ENCODE data around the gene SLC12A5.
A peak's percentile ranks its signal among the peaks of the same experiment; 100 is the strongest.
"Not testable (repeated sequence)": the region's sequence is repeated elsewhere in the genome, so short reads cannot be mapped to it uniquely, and the experiment has no call there.

SLC12A5 gene

GRCh38 chr20:46089417-46090388 is 60.7 kb downstream of the SLC12A5 start, which contains the start of gene NCOA5:
NCOA5 (minus strand) TSS chr20:46089962; CDS start chr20:46079424, 10,538 bp downstream.
- TF ChIP-seq CTCF (IDR thresholded peaks at IDR 0.05; ENCODE audit: low read depth, low read length, missing control alignments), result peak; percentile 5
- peak within 1 kb of the TSS; percentile 57 for H3K4me3 ChIP-seq (ENCODE audit: low read depth, low read length)
- DNase-seq (ENCODE audit: low read depth), result peak; percentile 86

GRCh38 chr20:46091622-46092535 is 62.9 kb downstream of the SLC12A5 start:
- not testable (repeated sequence) for H3K4me3 ChIP-seq (ENCODE audit: low read depth, low read length); DNase-seq (ENCODE audit: low read depth)

GRCh38 chr20:46093531-46093930 is 64.5 kb downstream of the SLC12A5 start:
- no peak for TF ChIP-seq CTCF (IDR thresholded peaks at IDR 0.05; ENCODE audit: low read depth, low read length, missing control alignments)
- no peak for DNase-seq (ENCODE audit: low read depth)
- no peak overlapping the region for H3K4me3 ChIP-seq (ENCODE audit: low read depth, low read length)

GRCh38 chr20:46099491-46100287 is 70.7 kb downstream of the SLC12A5 start:
- peak overlapping the region; percentile 35 for H3K4me3 ChIP-seq (ENCODE audit: low read depth, low read length)
- DNase-seq (ENCODE audit: low read depth), result no peak
- peak; percentile 46 for TF ChIP-seq CTCF (IDR thresholded peaks at IDR 0.05; ENCODE audit: low read depth, low read length, missing control alignments)

- H3K4me3 ChIP-seq (ENCODE audit: low read depth, low read length); DNase-seq (ENCODE audit: low read depth): not testable (repeated sequence)
Measured at GRCh38 chr20:46100444-46100843, 71.4 kb downstream of the SLC12A5 start.

- no peak for DNase-seq (ENCODE audit: low read depth)
- TF ChIP-seq CTCF (IDR thresholded peaks at IDR 0.05; ENCODE audit: low read depth, low read length, missing control alignments), result no peak
- H3K4me3 ChIP-seq (ENCODE audit: low read depth, low read length), result no peak overlapping the region
Measured at GRCh38 chr20:46100988-46101387, 72.0 kb downstream of the SLC12A5 start.

GRCh38 chr20:46101957-46102356 is 72.9 kb downstream of the SLC12A5 start:
- TF ChIP-seq CTCF (IDR thresholded peaks at IDR 0.05; ENCODE audit: low read depth, low read length, missing control alignments), result no peak
- no peak overlapping the region for H3K4me3 ChIP-seq (ENCODE audit: low read depth, low read length)

More at GRCh38 chr20:46101957-46102356, 72.9 kb downstream of the SLC12A5 start:
- DNase-seq (ENCODE audit: low read depth), result no peak
